Hematopoietic multipotent progenitor cell treated with erythropoietin and hydrocortisone succinate and interleukin-3 and kit ligand, for 4 days (in vitro differentiated cells): ENCODE data around the gene ADAM30.
"Not testable (repeated sequence)": the region's sequence is repeated elsewhere in the genome, so short reads cannot be mapped to it uniquely, and the experiment has no call there.

ENCODE experiments used
- DNase-seq: peaks from one replicate; pipeline ENCODE4 v3.0.0-alpha.2; 2015

Gene ADAM30

DNA sequence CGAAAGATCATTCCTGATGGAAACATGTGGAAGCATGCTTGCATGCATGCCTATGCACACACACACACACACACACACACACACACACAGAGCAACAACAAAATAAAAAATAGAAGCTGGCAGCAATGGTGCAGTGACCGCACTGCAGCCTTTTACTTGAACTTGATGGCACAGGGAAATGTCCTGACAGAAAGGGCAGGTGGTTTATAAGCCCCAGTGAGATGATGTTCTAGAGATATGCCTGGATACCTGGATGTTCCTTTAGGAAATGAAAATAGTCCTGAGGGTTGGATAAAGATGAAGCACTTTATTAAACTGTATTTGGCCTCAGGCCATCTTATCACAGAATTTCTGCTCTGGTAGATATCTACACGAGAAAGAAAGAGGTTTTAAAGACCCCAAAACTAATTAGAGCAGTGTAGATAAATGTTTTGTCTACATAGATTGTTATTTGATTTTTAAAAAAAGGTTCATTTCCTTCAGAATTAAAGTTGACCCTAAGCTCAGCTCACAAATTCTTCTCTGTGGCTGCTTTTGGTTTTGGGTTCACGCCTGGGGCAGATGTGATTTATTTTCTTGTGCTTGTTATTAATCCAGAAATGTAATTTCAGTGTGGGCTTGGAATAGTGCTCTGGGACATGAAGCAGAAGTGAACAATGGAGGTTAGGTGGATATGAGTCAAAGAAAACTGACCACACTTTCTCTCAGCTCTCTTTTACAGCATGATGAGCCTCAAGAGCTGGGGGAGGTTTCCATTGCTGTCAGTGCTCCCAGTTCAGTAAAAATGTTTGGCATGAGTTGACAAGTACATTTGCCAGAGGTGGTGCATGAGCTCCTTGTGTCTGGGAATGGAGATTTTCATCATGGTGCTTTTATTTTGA is 22.9 kb downstream of the ADAM30 start:
- DNase-seq = peak; percentile 51

DNA sequence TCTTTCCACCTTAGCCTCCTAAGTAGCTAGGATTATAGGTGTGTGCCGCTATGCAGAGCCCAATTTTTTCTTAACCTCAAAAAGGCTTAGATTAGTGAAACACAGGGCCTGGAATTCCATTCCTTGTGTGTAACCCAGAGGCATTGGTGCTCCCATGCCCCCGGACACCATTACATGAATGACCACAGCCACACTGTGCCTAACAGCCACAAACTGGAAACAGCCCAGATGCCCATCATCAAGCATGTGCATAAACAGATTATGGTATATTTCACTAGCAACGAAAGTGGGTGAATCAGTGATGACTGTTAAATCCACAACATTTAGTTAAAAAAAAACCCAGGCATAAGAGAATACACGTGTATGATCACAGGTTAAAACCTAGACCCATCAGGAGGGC is 24.4 kb downstream of the ADAM30 start:
- no peak for DNase-seq

- DNase-seq = peak; percentile 91
Measured at GRCh38 chr1:119870917-119871596, 25.3 kb downstream of the ADAM30 start.

- DNase-seq = no peak
Measured at GRCh38 chr1:119869995-119870394, 26.3 kb downstream of the ADAM30 start.

- no peak for DNase-seq
Measured at GRCh38 chr1:119868176-119868575, 28.1 kb downstream of the ADAM30 start.

GRCh38 chr1:119866451-119866850 is 29.9 kb downstream of the ADAM30 start:
- no peak for DNase-seq

GRCh38 chr1:119865627-119866026 is 30.7 kb downstream of the ADAM30 start:
- no peak for DNase-seq

- DNase-seq = no peak
Measured at GRCh38 chr1:119862276-119862675, 34.0 kb downstream of the ADAM30 start.

DNA sequence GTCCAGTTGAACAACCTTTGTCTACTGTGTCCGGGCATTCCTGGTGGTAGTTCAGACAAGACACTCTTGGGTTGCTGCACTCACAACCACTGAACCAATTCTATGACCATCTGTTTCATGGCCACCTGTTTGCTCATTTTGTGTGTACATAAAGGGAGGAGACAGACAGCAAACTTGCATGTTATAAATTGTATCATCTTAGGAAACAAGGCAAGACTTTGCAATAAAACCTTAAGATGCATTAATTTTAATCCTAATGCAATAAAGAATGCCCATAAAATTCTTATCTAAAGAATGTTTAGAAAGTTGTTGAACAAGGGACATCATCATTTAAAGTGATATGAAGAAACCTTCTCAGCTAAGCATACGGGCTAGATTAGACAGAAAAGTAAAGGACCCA is 34.8 kb downstream of the ADAM30 start:
- DNase-seq = no peak

DNA sequence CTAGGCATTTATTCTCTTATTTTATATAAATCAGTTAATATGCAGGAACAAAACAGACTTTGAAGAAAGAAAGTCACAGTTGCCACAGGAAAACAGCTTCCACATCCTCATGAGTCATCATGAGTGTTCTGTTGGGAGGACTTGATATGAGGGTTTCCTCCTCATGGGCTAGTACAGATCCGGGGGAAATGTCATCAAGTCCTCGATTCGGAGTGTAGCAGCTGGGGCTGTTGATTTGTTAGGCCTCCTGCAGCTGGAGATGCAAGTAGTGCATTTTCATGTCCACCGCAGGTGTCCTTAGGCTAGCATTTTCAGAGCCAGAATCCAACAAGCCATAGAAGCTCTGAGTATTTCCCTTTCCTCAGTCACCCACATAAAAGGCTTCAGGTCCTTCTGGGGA is 36.7 kb downstream of the ADAM30 start:
- peak; percentile 89 for DNase-seq

DNA sequence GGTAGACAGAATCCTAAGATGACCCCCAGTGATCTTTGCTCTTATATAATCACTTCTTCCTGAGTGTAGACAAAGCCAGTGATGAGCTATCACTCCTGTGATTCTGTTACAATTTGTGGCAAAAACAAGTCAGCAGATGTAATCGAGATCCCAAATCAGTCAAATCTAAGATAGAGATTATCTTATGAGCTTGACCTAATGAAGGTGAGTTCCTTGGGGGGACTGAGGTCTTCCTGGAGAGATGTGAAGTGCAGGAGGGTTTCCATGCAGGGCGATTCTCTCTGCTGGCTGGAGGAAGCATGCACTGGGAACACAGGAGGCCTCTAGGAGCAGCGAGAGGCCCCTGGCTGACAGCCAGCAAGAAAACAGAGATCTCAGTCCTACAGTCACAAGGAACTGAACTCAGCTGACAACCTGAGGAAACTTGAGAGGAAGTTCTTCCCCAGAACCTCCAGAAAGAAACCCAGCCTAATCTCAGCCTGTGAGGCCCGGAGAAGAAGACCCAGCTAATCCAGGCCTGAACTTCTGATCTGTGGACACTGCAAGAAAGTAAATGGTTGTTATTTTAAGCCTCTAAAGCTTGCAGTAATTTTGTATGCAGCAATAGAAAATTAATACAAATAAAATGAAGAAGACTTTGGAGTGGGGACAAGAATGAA is 37.6 kb downstream of the ADAM30 start:
- DNase-seq = not testable (repeated sequence)

- no peak for DNase-seq
Measured at GRCh38 chr1:119858126-119858525, 38.2 kb downstream of the ADAM30 start.

DNA sequence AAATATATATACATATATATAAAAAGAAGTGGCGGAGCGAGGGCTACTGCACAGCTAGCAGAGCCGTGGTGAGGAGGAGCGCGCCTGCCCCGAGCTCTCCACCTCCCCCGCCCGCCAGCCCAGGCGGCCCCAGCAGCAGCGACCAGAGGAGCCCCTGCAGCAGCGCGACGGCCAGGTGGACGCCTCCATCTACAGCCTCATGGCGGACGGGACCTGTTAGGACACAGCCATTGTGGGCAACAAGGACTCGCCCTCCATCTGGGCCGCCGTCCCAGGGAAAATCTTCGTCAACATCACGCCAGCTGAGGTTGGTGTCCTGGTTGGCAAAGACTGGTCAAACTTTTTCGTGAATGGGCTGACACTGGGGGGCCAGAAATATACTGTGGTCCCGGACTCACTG is 43.2 kb downstream of the ADAM30 start:
- DNase-seq = no peak

GRCh38 chr1:119844206-119844605 is 52.1 kb downstream of the ADAM30 start:
- not testable (repeated sequence) for DNase-seq
